Adrenal gland (tissue), 5 donors: ENCODE results near the gene LRRTM1.

ENCODE experiments used
- POLR2A ChIP-seq, 2 donors: fragments of 450-650 bp; IDR thresholded peaks; one replicate each; pipeline ENCODE4 v1.6.1; 2017; ENCODE audit warnings: antibody characterized with exemption in 2 of 2, mild to moderate bottlenecking in 2 of 2, moderate library complexity in 1 of 2
- TF ChIP-seq, protein P1 (sequence below), 6 experiments: fragments of 450-650 bp in 4 of 6; fragments of 200-600 bp in 2 of 6; sonication (generic) in 1 of 6; IDR thresholded peaks; 1 replicate in 5 of 6; 2 replicates in 1 of 6; pipeline versions ENCODE4 v1.5.1 to v1.8.0; 2016 to 2021; ENCODE audit warnings: antibody characterized with exemption in 6 of 6, mild to moderate bottlenecking in 2 of 6, moderate library complexity in 1 of 6
- donor health status: DM: no; HTN: no; CAD: no.

DNA sequence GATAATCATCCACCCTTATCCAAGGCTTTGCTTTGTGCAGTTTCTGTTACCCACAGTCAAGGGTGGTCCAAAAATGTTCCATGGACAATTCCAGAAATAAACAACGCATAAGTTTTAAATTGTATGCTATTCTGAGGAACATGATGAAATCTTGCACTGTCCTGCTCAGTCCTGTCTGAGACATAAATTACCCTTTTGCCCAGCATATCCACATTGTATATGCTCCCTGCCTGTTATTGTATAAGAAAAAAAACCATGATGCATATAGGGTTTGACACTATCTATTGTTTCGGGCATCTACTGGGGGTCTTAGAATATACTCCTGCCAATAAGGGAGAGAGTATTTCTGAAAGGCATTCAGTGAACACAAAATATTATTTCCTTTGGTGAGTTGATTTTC lies 24.0 kb downstream of the LRRTM1 start:
- TF ChIP-seq, protein P1, sequence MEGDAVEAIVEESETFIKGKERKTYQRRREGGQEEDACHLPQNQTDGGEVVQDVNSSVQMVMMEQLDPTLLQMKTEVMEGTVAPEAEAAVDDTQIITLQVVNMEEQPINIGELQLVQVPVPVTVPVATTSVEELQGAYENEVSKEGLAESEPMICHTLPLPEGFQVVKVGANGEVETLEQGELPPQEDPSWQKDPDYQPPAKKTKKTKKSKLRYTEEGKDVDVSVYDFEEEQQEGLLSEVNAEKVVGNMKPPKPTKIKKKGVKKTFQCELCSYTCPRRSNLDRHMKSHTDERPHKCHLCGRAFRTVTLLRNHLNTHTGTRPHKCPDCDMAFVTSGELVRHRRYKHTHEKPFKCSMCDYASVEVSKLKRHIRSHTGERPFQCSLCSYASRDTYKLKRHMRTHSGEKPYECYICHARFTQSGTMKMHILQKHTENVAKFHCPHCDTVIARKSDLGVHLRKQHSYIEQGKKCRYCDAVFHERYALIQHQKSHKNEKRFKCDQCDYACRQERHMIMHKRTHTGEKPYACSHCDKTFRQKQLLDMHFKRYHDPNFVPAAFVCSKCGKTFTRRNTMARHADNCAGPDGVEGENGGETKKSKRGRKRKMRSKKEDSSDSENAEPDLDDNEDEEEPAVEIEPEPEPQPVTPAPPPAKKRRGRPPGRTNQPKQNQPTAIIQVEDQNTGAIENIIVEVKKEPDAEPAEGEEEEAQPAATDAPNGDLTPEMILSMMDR (IDR thresholded peaks at IDR 0.05): no peak
- TF ChIP-seq POLR2A (IDR thresholded peaks at IDR 0.05): no peak
